Large intestine (tissue), 3 donors: ENCODE measurements around the gene CD40. TPM values are rescaled to one million over a fixed set of nuclear protein-coding genes. Genes with fewer than 3 reads are reported as not detected.

ENCODE experiments used
- DNase-seq, 2 donors: peaks; one replicate each; pipeline versions ENCODE4 v3.0.0 to v3.0.0-alpha.2; 2013
- H3K27ac ChIP-seq: one replicate; pipeline ENCODE4 v1.5.1; 2013; ENCODE audit warnings: low read length
- H3K27me3 ChIP-seq: 2 replicates; pipeline ENCODE4 v1.6.1; 2013; ENCODE audit warnings: low read length; ENCODE audit not compliant: control insufficient read depth, insufficient read depth
- H3K36me3 ChIP-seq: 2 replicates; pipeline ENCODE4 v1.6.1; 2013; ENCODE audit warnings: low read length; ENCODE audit not compliant: control insufficient read depth, insufficient read depth
- H3K4me1 ChIP-seq: one replicate; pipeline ENCODE4 v1.6.1; 2013; ENCODE audit warnings: low read length; ENCODE audit not compliant: control insufficient read depth, insufficient read depth
- H3K4me3 ChIP-seq: one replicate; pipeline ENCODE4 v1.5.1; 2013; ENCODE audit warnings: low read length
- H3K9me3 ChIP-seq: one replicate; pipeline ENCODE4 v1.6.1; 2013; ENCODE audit warnings: mild to moderate bottlenecking, low read depth, low read length, moderate library complexity; ENCODE audit not compliant: control insufficient read depth
- WGBS: methylation state at CpG from one replicate; pipeline ENCODE4 v1.1.5; 2013; ENCODE audit warnings: low lambda C conversion rate; ENCODE audit not compliant: insufficient coverage; 5-methylcytosine and 5-hydroxymethylcytosine counted together
- polyA plus RNA-seq: library from polyadenylated mRNA; unstranded; fragments of 120-200 nt; gene quantifications from one replicate; pipeline ENCODE4 v1.2.1, GENCODE V29; 2013

CD40 gene
- polyA plus RNA-seq, 1 donor = 2.8 TPM

- Histone ChIP-seq H3K36me3 (no peaks in the 10 kb centered on the region), H3K9me3 (no peaks in the 10 kb centered on the region), H3K27ac (no peak overlapping the region), H3K27me3 (peaks cover 54% of the 10 kb centered on the region), H3K4me3 (no peak overlapping the region), H3K4me1 (no peaks in the 10 kb centered on the region)
- no peak for DNase-seq
- WGBS = 58% methylated on average over 2 of the region's 6 CpGs
These were observed 54.3 kb downstream of the CD40 start for GRCh38 chr20:46172455-46172854.

- H3K4me3 ChIP-seq = no peak overlapping the region
- no peaks in the 10 kb centered on the region for H3K9me3 ChIP-seq
- no peaks in the 10 kb centered on the region for H3K36me3 ChIP-seq
- DNase-seq = no peak
- peaks cover 59% of the 10 kb centered on the region for H3K27me3 ChIP-seq
- H3K4me1 ChIP-seq = no peaks in the 10 kb centered on the region
- no peak overlapping the region for H3K27ac ChIP-seq
- no CpG with 5 or more reads among the region's 3 CpGs for WGBS
These were observed 54.9 kb downstream of the CD40 start for GRCh38 chr20:46172961-46173536.

- WGBS = no CpG with 5 or more reads among the region's 25 CpGs
- no peak overlapping the region for H3K4me3 ChIP-seq
- no peak for DNase-seq
- H3K36me3 ChIP-seq = no peaks in the 10 kb centered on the region
- no peaks in the 10 kb centered on the region for H3K9me3 ChIP-seq
- no peaks in the 10 kb centered on the region for H3K4me1 ChIP-seq
- H3K27ac ChIP-seq = no peak overlapping the region
- H3K27me3 ChIP-seq = peaks cover 63% of the 10 kb centered on the region
These were observed 55.7 kb downstream of the CD40 start for GRCh38 chr20:46173652-46174468.

- Histone ChIP-seq H3K4me1 (no peaks in the 10 kb centered on the region), H3K9me3 (no peaks in the 10 kb centered on the region), H3K4me3 (no peak overlapping the region), H3K27ac (no peak overlapping the region), H3K36me3 (no peaks in the 10 kb centered on the region), H3K27me3 (peaks cover 63% of the 10 kb centered on the region)
- WGBS = no CpG with 5 or more reads among the region's 77 CpGs
- DNase-seq = peak; percentile 38 to 52
These were observed 56.5 kb downstream of the CD40 start for GRCh38 chr20:46174469-46175126.

- Histone ChIP-seq H3K9me3 (no peaks in the 10 kb centered on the region), H3K27me3 (peaks cover 67% of the 10 kb centered on the region), H3K27ac (no peak overlapping the region), H3K4me3 (no peak overlapping the region), H3K36me3 (no peaks in the 10 kb centered on the region), H3K4me1 (no peaks in the 10 kb centered on the region)
- WGBS = 100% methylated on average over 1 of the region's 4 CpGs
- DNase-seq = no peak
These were observed 57.0 kb downstream of the CD40 start for GRCh38 chr20:46175127-46175494.

- DNase-seq = no peak
- WGBS = no CpG with 5 or more reads among the region's 13 CpGs
- H3K9me3 ChIP-seq = no peaks in the 10 kb centered on the region
- peaks cover 64% of the 10 kb centered on the region for H3K27me3 ChIP-seq
- no peaks in the 10 kb centered on the region for H3K4me1 ChIP-seq
- H3K36me3 ChIP-seq = no peaks in the 10 kb centered on the region
- H3K4me3 ChIP-seq = no peak overlapping the region
- H3K27ac ChIP-seq = no peak overlapping the region
These were observed 58.7 kb downstream of the CD40 start for GRCh38 chr20:46176739-46177378.

GRCh38 chr20:46177768-46178167 lies 59.7 kb downstream of the CD40 start:
- Histone ChIP-seq H3K4me3 (no peak overlapping the region), H3K4me1 (no peaks in the 10 kb centered on the region), H3K27ac (no peak overlapping the region), H3K36me3 (no peaks in the 10 kb centered on the region), H3K27me3 (peaks cover 61% of the 10 kb centered on the region), H3K9me3 (no peaks in the 10 kb centered on the region)
- no CpG with 5 or more reads among the region's 15 CpGs for WGBS
- DNase-seq = no peak

GRCh38 chr20:46178891-46179290 lies 60.8 kb downstream of the CD40 start:
- DNase-seq = no peak
- Histone ChIP-seq H3K4me3 (no peak overlapping the region), H3K36me3 (no peaks in the 10 kb centered on the region), H3K9me3 (no peaks in the 10 kb centered on the region), H3K4me1 (no peaks in the 10 kb centered on the region), H3K27ac (no peak overlapping the region), H3K27me3 (peaks cover 49% of the 10 kb centered on the region)
- no CpG with 5 or more reads among the region's 8 CpGs for WGBS
